Ovary (tissue), 3 donors: ENCODE measurements around the gene MAT2A.

Experiments
- EP300 ChIP-seq: sonication (generic); formaldehyde crosslinking; IDR thresholded peaks from one replicate; pipeline ENCODE4 v1.6.1; 2017; ENCODE audit warnings: antibody characterized with exemption
- POLR2A ChIP-seq: fragments of 450-650 bp; IDR thresholded peaks from one replicate; pipeline ENCODE4 v1.6.1; 2017; ENCODE audit warnings: antibody characterized with exemption, mild to moderate bottlenecking, moderate library complexity
- TF ChIP-seq, protein P1 (sequence below), 3 donors: fragments of 450-650 bp in 2 of 3; fragments of 200-600 bp in 1 of 3; IDR thresholded peaks; one replicate each; pipeline versions ENCODE4 v1.5.1 to v1.8.0; 2016 to 2022; ENCODE audit warnings: antibody characterized with exemption in 3 of 3, mild to moderate bottlenecking in 1 of 3
- donor health status: DM: no; HTN: no; CAD: no.

DNA sequence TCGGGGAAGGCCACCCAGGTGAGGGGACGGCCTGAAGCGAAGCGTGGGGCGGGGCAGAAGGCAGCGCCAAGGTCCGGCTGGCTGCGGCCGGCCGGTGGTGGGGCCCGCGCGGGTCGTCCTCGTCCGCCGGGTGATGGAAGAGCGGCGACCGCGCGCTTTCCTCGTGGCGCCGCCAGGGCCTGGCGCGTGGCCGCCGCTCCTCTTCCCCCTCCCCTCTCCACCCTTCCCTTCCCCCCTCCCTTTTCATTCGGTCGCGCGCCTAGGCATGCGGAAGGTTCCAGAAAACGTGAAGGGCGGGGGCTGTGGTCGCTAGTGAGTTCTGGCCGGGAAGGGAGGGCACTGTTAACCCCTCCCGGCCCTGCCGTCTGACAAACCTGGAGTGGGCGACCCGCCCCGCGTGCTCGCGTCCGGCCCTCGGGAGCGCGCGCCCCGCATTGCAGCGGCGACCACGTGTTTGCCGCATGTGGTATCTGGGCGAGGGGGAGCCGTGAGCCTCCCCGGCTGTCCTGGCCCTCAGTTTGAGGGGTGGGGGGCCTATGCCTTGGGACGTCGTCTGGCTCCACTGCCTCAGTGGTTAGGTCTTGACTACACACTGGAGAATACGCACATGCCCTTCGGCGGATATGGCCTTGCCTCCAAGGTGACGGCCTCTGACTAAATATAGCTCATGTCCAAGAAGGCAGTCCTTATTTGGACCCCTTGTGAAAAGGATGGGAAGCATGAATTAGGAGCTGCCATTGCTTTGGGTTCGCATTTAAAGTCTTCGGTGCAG is 579 bp downstream of the MAT2A start:
- TF ChIP-seq, protein P1, sequence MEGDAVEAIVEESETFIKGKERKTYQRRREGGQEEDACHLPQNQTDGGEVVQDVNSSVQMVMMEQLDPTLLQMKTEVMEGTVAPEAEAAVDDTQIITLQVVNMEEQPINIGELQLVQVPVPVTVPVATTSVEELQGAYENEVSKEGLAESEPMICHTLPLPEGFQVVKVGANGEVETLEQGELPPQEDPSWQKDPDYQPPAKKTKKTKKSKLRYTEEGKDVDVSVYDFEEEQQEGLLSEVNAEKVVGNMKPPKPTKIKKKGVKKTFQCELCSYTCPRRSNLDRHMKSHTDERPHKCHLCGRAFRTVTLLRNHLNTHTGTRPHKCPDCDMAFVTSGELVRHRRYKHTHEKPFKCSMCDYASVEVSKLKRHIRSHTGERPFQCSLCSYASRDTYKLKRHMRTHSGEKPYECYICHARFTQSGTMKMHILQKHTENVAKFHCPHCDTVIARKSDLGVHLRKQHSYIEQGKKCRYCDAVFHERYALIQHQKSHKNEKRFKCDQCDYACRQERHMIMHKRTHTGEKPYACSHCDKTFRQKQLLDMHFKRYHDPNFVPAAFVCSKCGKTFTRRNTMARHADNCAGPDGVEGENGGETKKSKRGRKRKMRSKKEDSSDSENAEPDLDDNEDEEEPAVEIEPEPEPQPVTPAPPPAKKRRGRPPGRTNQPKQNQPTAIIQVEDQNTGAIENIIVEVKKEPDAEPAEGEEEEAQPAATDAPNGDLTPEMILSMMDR (IDR thresholded peaks at IDR 0.05): no peak
- no peak for TF ChIP-seq POLR2A
- no peak for TF ChIP-seq EP300
